HL-60 (cell line): ENCODE measurements around the gene IMMP2L.
"Not testable (repeated sequence)": the region's sequence is repeated elsewhere in the genome, so short reads cannot be mapped to it uniquely, and the experiment has no call there.

Source experiments
- DNase-seq, 2 experiments: peaks; one replicate each; pipeline ENCODE4 v3.0.0-alpha.2; 2010 to 2020; ENCODE audit warnings: low read depth in 1 of 2, low spot score in 1 of 2
- H3K27ac ChIP-seq: fragments of 250-450 bp; sonication (Bioruptor Pico); replicated peaks from 2 replicates; pipeline ENCODE4 v1.5.1; 2020; ENCODE audit warnings: mild to moderate bottlenecking, moderate library complexity
- H3K27me3 ChIP-seq: fragments of 250-450 bp; sonication (Bioruptor Pico); 2 replicates; pipeline ENCODE4 v1.5.1; 2021; ENCODE audit warnings: mild to moderate bottlenecking, moderate library complexity; ENCODE audit not compliant: insufficient read depth, poor library complexity, severe bottlenecking
- H3K4me3 ChIP-seq: replicated peaks from 2 replicates; pipeline ENCODE4 v1.5.1; 2011; ENCODE audit warnings: mild to moderate bottlenecking, control low read depth, low read length; ENCODE audit not compliant: insufficient read depth
- CTCF ChIP-seq: IDR thresholded peaks from one replicate; pipeline ENCODE4 v1.5.1; 2011; ENCODE audit warnings: low read length, control low read depth, inconsistent platforms; ENCODE audit not compliant: insufficient read depth
- GABPA ChIP-seq: IDR thresholded peaks from 2 replicates; pipeline ENCODE4 v1.6.1; 2012; ENCODE audit warnings: low read depth
- POLR2AphosphoS5 ChIP-seq: IDR thresholded peaks from 2 replicates; pipeline ENCODE4 v1.6.1; 2012; ENCODE audit warnings: low read depth
- REST ChIP-seq: IDR thresholded peaks from 2 replicates; pipeline ENCODE4 v1.6.1; 2012; ENCODE audit warnings: low read depth; ENCODE audit not compliant: insufficient replicate concordance
- SPI1 ChIP-seq: IDR thresholded peaks from 2 replicates; pipeline ENCODE4 v1.6.1; 2012; ENCODE audit warnings: low read depth, mild to moderate bottlenecking, borderline replicate concordance

Gene IMMP2L

GRCh38 chr7:110938165-110938564 lies 624.1 kb downstream of the IMMP2L start:
- no peak for TF ChIP-seq POLR2AphosphoS5
- no peak for TF ChIP-seq REST
- no peak for TF ChIP-seq CTCF
- TF ChIP-seq SPI1, result no peak
- no peak for TF ChIP-seq GABPA
- no peak overlapping the region for H3K27ac ChIP-seq
- no peaks in the 10 kb centered on the region for H3K27me3 ChIP-seq
- H3K4me3 ChIP-seq, result no peak overlapping the region
- DNase-seq, result no peak

GRCh38 chr7:110936665-110937064 lies 625.6 kb downstream of the IMMP2L start:
- H3K27me3 ChIP-seq, DNase-seq, H3K4me3 ChIP-seq, H3K27ac ChIP-seq: not testable (repeated sequence)

- Histone ChIP-seq H3K27ac (no peak overlapping the region), H3K27me3 (no peaks in the 10 kb centered on the region), H3K4me3 (no peak overlapping the region)
- DNase-seq, result no peak
- TF ChIP-seq POLR2AphosphoS5 (no peak), REST (no peak), GABPA (no peak), SPI1 (no peak), CTCF (no peak)
These were observed 632.6 kb downstream of the IMMP2L start for GRCh38 chr7:110929480-110930249.

- DNase-seq, result no peak
- Histone ChIP-seq H3K4me3 (no peak overlapping the region), H3K27me3 (no peaks in the 10 kb centered on the region), H3K27ac (no peak overlapping the region)
- no peak for TF ChIP-seq CTCF
- TF ChIP-seq REST, result no peak
- no peak for TF ChIP-seq GABPA
- no peak for TF ChIP-seq POLR2AphosphoS5
- no peak for TF ChIP-seq SPI1
These were observed 639.4 kb downstream of the IMMP2L start for GRCh38 chr7:110922906-110923305.
